Liver (tissue), 2 donors: ENCODE data around the gene CKMT1A.
"Not testable (repeated sequence)": the region's sequence is repeated elsewhere in the genome, so short reads cannot be mapped to it uniquely, and the experiment has no call there.

ENCODE experiments used
- TF ChIP-seq, protein P1 (sequence below): IDR thresholded peaks from 2 replicates; pipeline ENCODE4 v1.6.1; 2016; ENCODE audit warnings: antibody characterized with exemption, mild to moderate bottlenecking
- TF ChIP-seq, protein P2 (sequence below): fragments of 150-350 bp; IDR thresholded peaks from 2 replicates; pipeline ENCODE4 v1.5.1; 2017; ENCODE audit warnings: improper control_type of control experiment, low read depth, low read length; ENCODE audit not compliant: missing input control
- donor health status: healthy.

DNA sequence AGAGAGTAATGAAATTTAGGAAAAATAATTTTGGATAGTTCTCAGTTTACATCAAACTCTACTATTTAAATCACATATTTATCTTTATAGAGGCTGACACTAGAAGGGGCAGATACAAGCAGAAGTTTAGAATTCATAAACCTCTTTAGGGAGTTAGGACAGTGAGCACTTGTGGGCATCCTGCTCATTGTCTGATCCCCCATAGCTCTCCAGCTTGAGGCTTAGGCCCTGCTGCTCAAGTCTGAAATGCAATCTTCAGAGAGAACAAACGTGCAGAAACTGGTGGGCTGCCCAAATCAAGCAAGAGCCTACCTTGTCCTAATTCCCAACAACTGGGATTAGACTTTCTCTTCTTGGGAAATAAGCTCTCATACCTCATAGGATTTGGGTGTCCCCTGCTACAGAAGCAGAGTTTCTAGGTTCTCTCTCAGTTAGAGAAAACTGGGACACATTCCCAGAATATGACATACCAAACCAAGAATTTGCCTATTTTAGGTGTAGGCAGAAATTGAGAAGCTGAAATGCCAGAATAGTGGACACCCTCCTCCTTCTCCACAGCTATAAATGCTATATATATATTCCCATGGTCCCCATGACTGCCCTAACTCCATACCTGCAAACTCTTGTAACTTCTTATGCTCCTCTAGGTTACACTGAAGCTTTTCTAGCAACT is 34.5 kb downstream of the CKMT1A start:
- TF ChIP-seq, protein P1, sequence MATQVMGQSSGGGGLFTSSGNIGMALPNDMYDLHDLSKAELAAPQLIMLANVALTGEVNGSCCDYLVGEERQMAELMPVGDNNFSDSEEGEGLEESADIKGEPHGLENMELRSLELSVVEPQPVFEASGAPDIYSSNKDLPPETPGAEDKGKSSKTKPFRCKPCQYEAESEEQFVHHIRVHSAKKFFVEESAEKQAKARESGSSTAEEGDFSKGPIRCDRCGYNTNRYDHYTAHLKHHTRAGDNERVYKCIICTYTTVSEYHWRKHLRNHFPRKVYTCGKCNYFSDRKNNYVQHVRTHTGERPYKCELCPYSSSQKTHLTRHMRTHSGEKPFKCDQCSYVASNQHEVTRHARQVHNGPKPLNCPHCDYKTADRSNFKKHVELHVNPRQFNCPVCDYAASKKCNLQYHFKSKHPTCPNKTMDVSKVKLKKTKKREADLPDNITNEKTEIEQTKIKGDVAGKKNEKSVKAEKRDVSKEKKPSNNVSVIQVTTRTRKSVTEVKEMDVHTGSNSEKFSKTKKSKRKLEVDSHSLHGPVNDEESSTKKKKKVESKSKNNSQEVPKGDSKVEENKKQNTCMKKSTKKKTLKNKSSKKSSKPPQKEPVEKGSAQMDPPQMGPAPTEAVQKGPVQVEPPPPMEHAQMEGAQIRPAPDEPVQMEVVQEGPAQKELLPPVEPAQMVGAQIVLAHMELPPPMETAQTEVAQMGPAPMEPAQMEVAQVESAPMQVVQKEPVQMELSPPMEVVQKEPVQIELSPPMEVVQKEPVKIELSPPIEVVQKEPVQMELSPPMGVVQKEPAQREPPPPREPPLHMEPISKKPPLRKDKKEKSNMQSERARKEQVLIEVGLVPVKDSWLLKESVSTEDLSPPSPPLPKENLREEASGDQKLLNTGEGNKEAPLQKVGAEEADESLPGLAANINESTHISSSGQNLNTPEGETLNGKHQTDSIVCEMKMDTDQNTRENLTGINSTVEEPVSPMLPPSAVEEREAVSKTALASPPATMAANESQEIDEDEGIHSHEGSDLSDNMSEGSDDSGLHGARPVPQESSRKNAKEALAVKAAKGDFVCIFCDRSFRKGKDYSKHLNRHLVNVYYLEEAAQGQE: not testable (repeated sequence)
- TF ChIP-seq, protein P2, sequence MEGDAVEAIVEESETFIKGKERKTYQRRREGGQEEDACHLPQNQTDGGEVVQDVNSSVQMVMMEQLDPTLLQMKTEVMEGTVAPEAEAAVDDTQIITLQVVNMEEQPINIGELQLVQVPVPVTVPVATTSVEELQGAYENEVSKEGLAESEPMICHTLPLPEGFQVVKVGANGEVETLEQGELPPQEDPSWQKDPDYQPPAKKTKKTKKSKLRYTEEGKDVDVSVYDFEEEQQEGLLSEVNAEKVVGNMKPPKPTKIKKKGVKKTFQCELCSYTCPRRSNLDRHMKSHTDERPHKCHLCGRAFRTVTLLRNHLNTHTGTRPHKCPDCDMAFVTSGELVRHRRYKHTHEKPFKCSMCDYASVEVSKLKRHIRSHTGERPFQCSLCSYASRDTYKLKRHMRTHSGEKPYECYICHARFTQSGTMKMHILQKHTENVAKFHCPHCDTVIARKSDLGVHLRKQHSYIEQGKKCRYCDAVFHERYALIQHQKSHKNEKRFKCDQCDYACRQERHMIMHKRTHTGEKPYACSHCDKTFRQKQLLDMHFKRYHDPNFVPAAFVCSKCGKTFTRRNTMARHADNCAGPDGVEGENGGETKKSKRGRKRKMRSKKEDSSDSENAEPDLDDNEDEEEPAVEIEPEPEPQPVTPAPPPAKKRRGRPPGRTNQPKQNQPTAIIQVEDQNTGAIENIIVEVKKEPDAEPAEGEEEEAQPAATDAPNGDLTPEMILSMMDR: not testable (repeated sequence)
